OCI-LY1 (cell line): ENCODE data around the gene ZNF555.

Source experiments
- H2AFZ ChIP-seq: fragments of 200-600 bp; sonication (generic), shearing (Covaris generic); 2 replicates; pipeline ENCODE4 v1.6.0; 2014; ENCODE audit warnings: antibody characterized with exemption, mild to moderate bottlenecking, low read length
- H3F3A ChIP-seq: fragments of 200-600 bp; sonication (generic), shearing (Covaris generic); 2 replicates; pipeline ENCODE4 v1.6.0; 2014; ENCODE audit warnings: mild to moderate bottlenecking, antibody characterized with exemption, low read length, moderate library complexity; ENCODE audit not compliant: insufficient read depth
- H3K27ac ChIP-seq: fragments of 200-600 bp; sonication (generic); 2 replicates; pipeline ENCODE4 v1.5.1; 2014; ENCODE audit warnings: low read length, mixed run types, mild to moderate bottlenecking, low read depth; ENCODE audit not compliant: poor library complexity, severe bottlenecking
- H3K27me3 ChIP-seq: fragments of 200-600 bp; sonication (generic); 2 replicates; pipeline ENCODE4 v1.6.0; 2014; ENCODE audit warnings: antibody characterized with exemption, mild to moderate bottlenecking, low read length, moderate library complexity; ENCODE audit not compliant: insufficient read depth
- H3K36me3 ChIP-seq: fragments of 200-600 bp; sonication (generic); 2 replicates; pipeline ENCODE4 v1.6.1; 2014; ENCODE audit warnings: mild to moderate bottlenecking, antibody characterized with exemption, low read length, moderate library complexity, mixed read lengths; ENCODE audit not compliant: insufficient read depth
- H3K4me1 ChIP-seq: fragments of 200-600 bp; sonication (generic); 2 replicates; pipeline ENCODE4 v1.5.1; 2014; ENCODE audit warnings: mild to moderate bottlenecking, low read length, moderate library complexity; ENCODE audit not compliant: insufficient read depth, severe bottlenecking
- H3K4me2 ChIP-seq: fragments of 200-600 bp; sonication (generic), shearing (Covaris generic); 2 replicates; pipeline ENCODE4 v1.6.1; 2014; ENCODE audit warnings: low read length
- H3K4me3 ChIP-seq: fragments of 200-600 bp; sonication (generic); 2 replicates; pipeline ENCODE4 v1.5.1; 2014; ENCODE audit warnings: low read length, low read depth, mild to moderate bottlenecking, mixed read lengths; ENCODE audit not compliant: poor library complexity, severe bottlenecking
- H3K79me2 ChIP-seq: fragments of 200-600 bp; shearing (Covaris generic); 2 replicates; pipeline ENCODE4 v1.6.1; 2016; ENCODE audit warnings: mixed run types, low read length, mixed read lengths; ENCODE audit not compliant: insufficient read depth
- H3K9ac ChIP-seq: fragments of 200-600 bp; sonication (generic), shearing (Covaris generic); 2 replicates; pipeline ENCODE4 v1.6.1; 2014; ENCODE audit warnings: mild to moderate bottlenecking, low read length, mixed read lengths
- H3K9me2 ChIP-seq: fragments of 200-600 bp; sonication (generic), shearing (Covaris generic); 2 replicates; pipeline ENCODE4 v1.6.1; 2014; ENCODE audit warnings: low read depth, mild to moderate bottlenecking, low read length, mixed read lengths
- H3K9me3 ChIP-seq: fragments of 200-600 bp; shearing (Covaris generic); 2 replicates; pipeline ENCODE4 v1.6.1; 2014; ENCODE audit warnings: low read length, mixed read lengths
- H4K20me1 ChIP-seq: fragments of 200-600 bp; sonication (generic), shearing (Covaris generic); 2 replicates; pipeline ENCODE4 v1.6.0; 2016; ENCODE audit warnings: mild to moderate bottlenecking, low read length; ENCODE audit not compliant: insufficient read depth
- EZH2 ChIP-seq: fragments of 200-600 bp; sonication (generic), shearing (Covaris generic); IDR thresholded peaks from 2 replicates; pipeline ENCODE4 v1.8.0; 2017; ENCODE audit warnings: borderline replicate concordance, mixed run types, mild to moderate bottlenecking, antibody characterized with exemption, low read length, moderate library complexity, mixed read lengths
- TF ChIP-seq, protein P1 (sequence below): fragments of 200-600 bp; sonication (generic), shearing (Covaris generic); IDR thresholded peaks from 2 replicates; pipeline ENCODE4 v1.5.1; 2017; ENCODE audit warnings: mild to moderate bottlenecking, antibody characterized with exemption, low read length, moderate library complexity, mixed read lengths

The ZNF555 gene

DNA sequence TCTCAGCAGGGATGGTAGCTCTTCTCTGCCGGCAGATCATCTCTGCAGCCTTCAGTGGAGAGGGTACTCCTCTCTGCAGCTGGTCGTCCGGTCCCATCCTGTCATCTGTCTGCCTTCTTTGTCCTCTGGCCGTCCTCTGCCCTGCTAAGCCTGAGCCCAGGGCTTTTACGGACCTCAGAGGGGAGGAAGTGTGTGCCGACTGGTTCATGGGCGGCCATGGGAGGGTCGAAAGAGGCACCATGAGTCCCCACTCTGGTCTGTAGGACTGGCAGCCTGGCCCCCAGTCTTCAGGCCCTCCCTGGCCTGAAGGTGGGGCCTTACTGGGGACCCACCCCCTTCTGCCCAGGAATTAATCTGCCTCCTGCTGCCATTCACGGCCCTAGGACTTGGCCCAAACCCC lies 17.6 kb upstream of the ZNF555 start:
- TF ChIP-seq EZH2 = no peak
- TF ChIP-seq, protein P1, sequence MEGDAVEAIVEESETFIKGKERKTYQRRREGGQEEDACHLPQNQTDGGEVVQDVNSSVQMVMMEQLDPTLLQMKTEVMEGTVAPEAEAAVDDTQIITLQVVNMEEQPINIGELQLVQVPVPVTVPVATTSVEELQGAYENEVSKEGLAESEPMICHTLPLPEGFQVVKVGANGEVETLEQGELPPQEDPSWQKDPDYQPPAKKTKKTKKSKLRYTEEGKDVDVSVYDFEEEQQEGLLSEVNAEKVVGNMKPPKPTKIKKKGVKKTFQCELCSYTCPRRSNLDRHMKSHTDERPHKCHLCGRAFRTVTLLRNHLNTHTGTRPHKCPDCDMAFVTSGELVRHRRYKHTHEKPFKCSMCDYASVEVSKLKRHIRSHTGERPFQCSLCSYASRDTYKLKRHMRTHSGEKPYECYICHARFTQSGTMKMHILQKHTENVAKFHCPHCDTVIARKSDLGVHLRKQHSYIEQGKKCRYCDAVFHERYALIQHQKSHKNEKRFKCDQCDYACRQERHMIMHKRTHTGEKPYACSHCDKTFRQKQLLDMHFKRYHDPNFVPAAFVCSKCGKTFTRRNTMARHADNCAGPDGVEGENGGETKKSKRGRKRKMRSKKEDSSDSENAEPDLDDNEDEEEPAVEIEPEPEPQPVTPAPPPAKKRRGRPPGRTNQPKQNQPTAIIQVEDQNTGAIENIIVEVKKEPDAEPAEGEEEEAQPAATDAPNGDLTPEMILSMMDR = no peak
- no peak overlapping the region for H3K4me2 ChIP-seq
- no peaks in the 10 kb centered on the region for H3K79me2 ChIP-seq
- H3K27ac ChIP-seq = no peak overlapping the region
- H3F3A ChIP-seq = no peaks in the 10 kb centered on the region
- H2AFZ ChIP-seq = no peak overlapping the region
- no peaks in the 10 kb centered on the region for H3K27me3 ChIP-seq
- H4K20me1 ChIP-seq = no peaks in the 10 kb centered on the region
- no peak overlapping the region for H3K4me3 ChIP-seq
- H3K4me1 ChIP-seq = peaks cover 4% of the 10 kb centered on the region
- 0 out of 2 replicates have a peak, but pooled peaks cover 2% of the 10 kb centered on the region for H3K9me3 ChIP-seq
- H3K9ac ChIP-seq = no peak overlapping the region
- no peaks in the 10 kb centered on the region for H3K9me2 ChIP-seq
- no peaks in the 10 kb centered on the region for H3K36me3 ChIP-seq

DNA sequence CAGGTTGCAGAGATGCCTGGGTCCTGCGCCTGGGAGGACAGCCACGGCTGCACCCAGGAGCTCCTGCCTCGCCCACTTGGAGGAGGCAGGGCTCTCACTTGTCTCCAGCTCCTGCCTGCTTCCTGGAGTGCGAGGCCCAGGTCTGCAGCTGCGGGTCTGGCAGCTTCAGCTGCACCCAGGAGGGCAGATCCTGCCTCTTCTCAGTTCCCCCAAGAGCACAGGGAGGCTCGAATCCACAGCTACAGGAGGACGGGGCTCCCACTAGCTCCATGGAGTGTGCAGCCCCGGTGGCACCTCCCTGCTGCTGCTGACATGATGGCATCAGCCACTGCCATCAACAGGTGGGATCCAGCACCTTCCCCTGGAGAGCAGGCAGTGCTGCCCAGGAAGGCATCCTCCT lies 17.1 kb upstream of the ZNF555 start:
- no peak overlapping the region for H3K4me3 ChIP-seq
- H4K20me1 ChIP-seq = no peaks in the 10 kb centered on the region
- H3F3A ChIP-seq = no peaks in the 10 kb centered on the region
- no peaks in the 10 kb centered on the region for H3K9me2 ChIP-seq
- no peak overlapping the region for H3K9ac ChIP-seq
- TF ChIP-seq, protein P1 = no peak
- no peak for TF ChIP-seq EZH2
- H3K27ac ChIP-seq = no peak overlapping the region
- H3K27me3 ChIP-seq = no peaks in the 10 kb centered on the region
- H3K79me2 ChIP-seq = no peaks in the 10 kb centered on the region
- no peaks in the 10 kb centered on the region for H3K36me3 ChIP-seq
- H3K9me3 ChIP-seq = 0 out of 2 replicates have a peak, but pooled peaks cover 2% of the 10 kb centered on the region
- peaks cover 4% of the 10 kb centered on the region for H3K4me1 ChIP-seq
- H3K4me2 ChIP-seq = no peak overlapping the region
- no peak overlapping the region for H2AFZ ChIP-seq

DNA sequence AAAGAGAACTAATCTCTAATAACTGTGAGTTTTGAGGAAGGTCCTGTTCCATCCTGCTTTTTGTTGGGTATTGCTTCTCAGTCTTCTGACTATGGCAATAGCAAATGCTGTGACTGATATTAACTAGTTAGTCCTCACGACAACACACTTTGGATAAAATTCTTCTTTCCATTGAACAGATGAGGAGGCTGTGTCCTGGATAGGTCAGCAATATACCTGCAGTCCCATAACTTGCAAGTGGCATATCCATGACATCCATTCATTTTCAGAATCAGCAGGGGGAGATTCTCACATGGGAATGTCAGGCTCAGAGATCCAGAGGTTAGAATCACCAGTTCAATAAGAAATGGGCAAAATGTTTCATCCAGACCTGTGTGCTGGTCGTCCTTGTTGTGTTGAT lies 14.3 kb upstream of the ZNF555 start:
- H3K9me3 ChIP-seq = 0 out of 2 replicates have a peak, but pooled peaks cover 2% of the 10 kb centered on the region
- H2AFZ ChIP-seq = no peak overlapping the region
- H3K4me1 ChIP-seq = no peaks in the 10 kb centered on the region
- H3K79me2 ChIP-seq = no peaks in the 10 kb centered on the region
- H3K9ac ChIP-seq = no peak overlapping the region
- H3F3A ChIP-seq = no peaks in the 10 kb centered on the region
- no peaks in the 10 kb centered on the region for H3K9me2 ChIP-seq
- no peaks in the 10 kb centered on the region for H3K36me3 ChIP-seq
- no peak overlapping the region for H3K4me3 ChIP-seq
- H3K4me2 ChIP-seq = no peak overlapping the region
- H4K20me1 ChIP-seq = no peaks in the 10 kb centered on the region
- H3K27me3 ChIP-seq = no peaks in the 10 kb centered on the region
- H3K27ac ChIP-seq = no peak overlapping the region
- TF ChIP-seq, protein P1 = no peak
- no peak for TF ChIP-seq EZH2
